Activated CD8-positive, alpha-beta memory T cell treated with anti-CD3 and anti-CD28 coated beads, Interleukin-2, amount 50 U/mL, for 24 hours (primary cell): Measurements from ENCODE around the gene ERFE.

Experiments used
- DNase-seq: peaks from one replicate; pipeline ENCODE4 v3.0.0-alpha.2; 2020; ENCODE audit errors: extremely low read depth

Gene ERFE

DNA sequence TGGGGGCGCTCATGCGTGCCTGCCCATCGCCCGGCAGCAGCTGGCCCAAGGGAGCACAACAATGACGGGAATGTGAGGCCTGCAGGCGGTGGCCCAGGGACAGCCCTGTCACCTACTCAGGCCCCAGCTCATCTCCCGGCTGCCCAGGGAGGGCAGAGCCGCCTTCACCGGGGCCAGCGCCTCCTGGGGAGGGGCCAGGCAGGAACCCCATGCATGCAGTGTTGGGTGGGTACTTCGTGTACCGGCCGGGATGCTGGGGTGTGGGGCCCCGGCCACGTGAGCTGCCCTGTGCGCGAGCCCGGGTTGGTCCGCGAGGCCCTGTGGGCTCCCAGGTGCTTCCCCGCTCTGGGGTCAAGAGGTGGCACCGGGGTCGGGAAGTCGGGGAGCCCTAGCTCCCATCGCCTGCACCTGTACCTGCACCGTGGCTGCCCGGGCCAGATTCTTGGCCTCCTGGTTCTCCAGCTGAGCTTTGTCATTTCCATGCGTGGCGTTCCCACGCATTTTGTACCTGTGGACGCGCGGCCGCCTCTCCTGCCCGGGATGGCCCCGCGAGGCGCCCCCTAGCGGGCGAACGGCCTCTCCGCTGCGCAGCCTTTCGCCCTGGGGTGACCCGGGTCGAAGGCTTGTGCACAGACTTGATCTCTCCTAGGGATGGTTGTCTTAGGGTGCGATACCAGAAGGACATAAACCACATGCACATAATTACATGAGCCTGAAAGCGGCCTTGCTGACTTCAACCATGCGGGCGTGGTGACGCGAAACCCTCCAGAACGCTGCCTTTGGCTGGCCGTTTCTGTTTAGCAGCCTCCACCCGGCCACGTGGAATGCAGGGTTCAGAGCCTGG, 19.4 kb upstream of the ERFE start:
- DNase-seq = no peak

DNA sequence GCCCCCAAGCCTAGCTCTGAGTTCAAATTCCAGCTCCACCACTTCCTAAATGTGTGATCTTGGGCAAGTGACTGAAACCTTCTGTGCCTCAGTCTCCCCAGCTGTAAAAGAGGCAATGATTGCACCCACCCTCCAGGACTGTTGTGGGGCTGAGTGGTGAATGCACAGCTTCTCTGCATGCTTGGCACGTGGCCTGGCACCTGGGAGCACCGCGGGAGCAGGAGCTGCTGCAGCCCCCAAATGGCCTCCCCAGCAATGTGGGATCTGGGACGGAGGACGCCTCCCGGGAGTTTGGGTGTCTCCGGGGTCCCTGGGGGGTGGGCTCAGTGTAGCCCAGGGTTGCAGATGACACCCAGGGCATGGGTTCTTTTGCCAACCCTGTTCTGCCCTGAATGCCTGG, 18.7 kb upstream of the ERFE start:
- no peak for DNase-seq

DNA sequence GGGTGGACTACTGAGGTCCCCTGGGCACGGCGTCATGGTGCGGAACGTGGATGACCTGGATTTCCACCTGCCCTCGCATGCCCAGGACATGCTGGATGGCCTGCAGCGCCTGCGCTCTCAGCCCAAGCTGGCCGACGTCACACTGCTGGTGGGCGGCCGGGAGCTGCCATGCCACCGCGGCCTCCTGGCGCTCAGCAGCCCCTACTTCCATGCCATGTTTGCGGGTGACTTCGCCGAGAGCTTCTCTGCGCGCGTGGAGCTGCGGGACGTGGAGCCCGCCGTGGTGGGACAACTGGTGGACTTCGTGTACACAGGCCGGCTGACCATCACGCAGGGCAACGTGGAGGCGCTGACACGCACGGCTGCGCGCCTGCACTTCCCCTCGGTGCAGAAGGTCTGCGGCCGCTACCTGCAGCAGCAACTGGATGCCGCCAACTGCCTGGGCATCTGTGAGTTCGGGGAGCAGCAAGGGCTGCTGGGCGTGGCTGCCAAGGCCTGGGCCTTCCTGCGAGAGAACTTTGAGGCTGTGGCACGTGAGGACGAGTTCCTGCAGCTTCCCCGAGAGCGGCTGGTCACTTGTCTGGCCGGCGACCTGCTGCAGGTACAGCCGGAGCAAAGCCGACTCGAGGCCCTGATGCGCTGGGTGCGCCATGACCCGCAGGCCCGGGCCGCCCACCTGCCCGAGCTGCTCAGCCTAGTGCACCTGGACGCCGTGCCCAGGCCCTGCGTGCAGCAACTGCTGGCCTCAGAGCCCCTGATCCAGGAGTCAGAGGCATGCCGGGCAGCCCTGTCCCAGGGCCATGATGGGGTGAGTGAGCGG, 17.8 kb upstream of the ERFE start:
- no peak for DNase-seq

DNA sequence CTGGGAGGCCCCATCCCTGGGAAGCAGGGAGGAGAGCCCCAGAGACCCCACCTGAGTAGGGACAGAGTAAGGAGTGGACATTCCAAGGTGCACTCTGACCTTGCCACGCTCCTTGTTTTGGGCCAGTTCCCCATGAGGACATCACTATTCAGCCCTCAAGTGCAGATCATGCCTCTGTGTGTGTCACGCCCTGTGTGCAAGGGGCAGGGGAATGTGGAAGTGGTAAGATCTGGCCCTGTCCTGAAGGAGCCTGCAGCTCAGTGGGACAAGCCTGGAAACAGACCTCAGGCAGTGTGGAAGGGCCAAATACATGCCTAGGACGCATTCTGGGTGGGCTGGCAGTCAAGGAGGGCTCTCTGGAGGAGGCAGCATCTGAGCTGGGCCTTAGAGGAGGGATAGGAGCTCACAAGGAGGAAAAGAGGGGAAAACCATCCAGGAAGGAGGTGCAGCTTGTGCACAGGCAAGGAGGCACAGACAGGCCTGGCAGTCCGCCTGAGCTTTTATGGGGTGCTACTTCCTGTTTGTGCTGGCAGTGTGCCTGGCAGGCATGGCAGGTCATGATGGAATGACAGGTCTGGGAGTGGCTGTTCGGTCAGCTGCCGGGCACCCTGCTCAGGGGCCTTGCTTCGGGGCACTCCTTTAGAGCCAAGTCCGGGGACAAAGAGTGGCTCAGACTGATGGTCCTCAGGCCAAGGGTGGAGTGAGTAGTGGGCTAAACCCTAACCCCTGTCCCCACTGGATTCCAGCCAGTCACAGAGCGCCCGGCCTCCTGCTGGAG, 17.0 kb upstream of the ERFE start:
- DNase-seq = no peak

DNA sequence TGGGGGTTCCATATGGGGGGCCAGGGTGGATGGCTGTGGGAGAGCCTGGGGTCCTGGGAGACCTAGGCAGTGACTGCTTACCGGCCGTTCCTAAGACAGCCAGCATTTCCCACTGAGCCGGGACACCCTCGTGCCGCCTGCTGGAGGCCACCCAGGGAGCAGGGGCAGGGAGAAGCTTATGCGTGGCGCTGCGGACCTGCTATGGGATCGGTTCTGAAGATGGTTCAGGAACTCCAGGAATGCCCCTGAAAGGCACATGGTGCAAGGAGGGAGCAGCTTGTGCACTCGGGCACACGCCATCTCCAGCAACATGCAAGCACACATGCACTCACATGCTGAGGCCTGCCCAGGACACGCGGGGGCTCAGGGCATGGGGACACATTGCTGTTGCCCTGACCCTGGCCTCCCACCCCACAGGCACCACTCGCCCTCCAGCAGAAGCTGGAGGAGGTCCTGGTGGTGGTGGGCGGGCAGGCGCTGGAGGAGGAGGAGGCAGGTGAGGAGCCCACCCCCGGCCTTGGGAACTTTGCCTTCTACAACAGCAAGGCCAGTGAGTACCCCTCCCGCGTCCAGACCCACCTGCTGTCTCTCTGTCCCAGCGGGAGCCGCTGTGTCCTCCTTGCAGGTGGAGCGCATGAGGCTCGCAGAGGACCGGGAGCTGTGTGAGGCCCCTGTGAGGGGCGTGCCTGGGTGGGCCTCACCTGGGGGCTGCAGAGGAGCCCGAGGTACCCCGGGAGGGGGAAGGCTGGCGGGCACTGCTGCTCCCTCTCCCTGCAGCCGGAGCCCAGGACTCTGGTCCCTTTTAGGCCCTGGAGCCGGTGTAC, 16.2 kb upstream of the ERFE start:
- DNase-seq = no peak

DNA sequence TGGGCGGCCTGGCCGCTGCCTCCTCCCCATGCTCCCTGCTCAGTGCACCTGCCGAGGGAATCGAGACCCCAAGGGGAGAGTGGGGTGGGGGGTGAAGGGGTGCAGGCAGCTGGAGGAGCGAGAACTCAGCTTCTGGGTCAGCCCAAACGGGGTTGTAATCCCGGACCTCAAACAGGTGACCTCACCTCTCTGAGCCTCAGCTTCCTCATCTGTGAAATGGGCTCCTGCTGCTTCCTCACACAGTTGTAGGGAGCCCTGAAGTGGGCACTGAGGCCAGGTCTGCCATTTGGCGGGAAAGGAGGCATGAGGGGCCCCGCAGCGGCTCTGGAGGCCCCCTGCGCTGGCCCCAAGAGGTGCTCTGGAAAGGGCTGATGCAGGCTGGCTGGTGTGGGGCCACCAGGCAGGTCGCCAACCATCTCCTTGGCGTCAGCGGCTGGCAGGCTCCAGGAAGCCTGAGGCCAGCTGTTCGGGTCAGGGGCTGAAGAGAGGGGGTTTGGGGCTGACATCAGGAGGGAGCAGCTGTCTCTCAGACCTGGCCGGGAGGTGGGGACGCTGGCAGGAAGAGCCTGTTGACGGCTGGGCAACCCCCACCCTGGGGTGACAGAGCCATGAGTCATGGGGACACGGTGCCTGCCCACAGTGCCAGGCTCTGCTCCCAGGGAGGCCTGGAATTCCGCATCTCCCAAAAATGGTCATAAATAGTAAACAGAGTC, 15.4 kb upstream of the ERFE start:
- no peak for DNase-seq

DNA sequence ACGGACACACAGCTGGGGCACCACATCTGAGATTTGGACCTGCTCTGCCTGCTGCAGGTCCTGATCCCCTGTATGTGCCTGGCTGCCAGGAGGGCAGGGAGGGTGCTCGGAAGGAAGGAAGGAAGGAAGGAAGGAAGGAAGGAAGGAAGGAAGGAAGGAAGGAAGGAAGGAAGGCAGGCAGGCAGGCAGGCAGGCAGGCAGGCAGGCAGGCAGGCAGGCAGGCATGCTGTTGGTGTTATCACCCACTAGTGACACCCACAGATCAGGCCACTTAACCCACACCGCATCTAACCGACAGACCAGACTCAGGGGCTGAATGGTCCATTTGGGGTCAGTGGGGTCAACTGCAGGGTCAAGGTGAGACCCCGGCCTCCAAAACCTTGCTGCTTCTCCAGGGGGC, 14.5 kb upstream of the ERFE start:
- DNase-seq = no peak

DNA sequence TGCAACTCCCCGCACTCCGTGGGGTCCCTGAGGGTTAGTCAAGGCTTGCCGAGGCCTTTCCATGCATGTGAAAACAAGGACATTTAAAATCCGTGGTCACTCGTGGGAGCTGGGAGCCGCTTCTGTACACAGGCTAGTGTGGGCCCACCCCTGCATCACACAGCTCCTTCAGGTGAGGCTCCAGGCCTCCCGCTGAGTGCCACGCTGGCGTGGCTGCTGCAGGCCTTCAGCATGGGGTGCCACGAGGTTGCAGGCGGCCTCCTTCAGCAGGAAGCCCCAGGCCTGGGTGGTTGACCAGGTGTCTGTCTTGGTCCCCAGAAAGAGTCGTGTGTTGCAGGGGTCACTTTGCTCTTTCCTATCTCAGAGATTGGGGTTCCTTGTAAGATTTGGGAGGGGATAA, 13.7 kb upstream of the ERFE start:
- no peak for DNase-seq

DNA sequence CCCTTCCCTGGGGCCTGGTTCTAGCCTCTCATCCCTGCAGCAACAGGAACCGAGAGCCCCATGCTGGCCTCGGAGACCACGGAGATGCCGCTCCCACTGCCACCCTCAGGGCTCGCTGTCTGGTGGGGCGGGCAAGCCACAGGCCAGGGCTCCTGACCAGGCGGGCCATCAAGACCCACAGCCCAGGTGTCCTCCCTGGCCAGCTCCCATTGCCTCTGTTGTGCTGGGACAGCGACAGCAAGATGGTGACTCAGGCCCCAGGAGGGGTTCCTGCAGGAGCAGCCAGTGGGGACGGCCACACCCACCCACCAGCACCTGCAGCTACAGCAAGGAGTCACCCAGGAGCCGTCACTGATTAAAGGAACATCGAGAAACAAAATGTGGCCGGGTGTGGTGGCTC, 12.9 kb upstream of the ERFE start:
- no peak for DNase-seq

DNA sequence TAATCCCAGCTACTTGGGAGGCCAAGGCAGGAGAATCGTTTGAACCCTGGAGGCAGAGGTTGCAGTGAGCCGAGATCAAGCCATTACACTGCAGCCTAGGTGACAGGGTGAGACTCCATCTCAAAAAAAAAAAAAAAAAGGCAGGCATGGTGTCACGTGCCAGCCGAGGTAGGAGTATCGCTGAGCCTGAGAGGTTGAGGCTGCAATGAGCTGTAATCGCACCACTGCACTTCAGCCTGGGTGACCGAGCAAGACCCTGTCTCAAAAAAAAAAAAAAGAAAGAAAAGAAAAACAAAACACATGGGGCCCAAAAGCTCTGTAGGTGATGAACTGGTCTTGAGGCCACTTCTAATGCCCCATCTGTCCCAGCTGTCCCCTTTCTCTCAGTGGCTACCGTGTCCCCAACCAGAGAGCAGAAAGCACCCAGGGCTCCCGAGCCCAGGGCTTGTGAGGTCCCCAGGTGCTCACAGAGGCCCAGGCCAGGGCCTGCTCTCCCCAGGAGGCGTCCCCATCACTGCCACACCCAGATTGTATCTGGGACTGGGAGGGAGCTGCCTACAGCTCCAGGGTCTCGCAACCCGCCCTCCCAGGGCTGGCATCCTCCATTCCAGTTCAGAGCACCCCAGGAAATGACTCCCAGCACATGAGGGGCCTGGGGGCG, 11.8 kb upstream of the ERFE start:
- DNase-seq = no peak

DNA sequence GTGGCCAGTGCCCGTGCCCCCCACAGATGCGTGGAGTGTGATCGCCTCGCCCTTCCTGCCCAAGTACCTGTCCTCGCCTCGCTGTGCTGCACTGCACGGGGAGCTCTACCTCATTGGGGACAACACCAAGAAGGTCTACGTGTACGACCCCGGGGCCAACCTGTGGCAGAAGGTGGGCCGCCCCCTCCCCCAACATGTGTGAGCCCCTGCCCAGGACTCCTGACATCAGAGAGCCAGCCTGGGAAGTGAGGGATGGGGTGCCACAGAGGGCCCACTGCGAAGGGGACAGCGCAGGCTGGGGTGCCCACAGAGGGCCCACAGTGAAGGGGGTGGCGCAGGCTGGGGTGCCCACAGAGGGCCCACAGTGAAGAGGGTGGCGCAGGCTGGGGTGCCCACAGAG, 9.8 kb upstream of the ERFE start:
- DNase-seq = no peak

DNA sequence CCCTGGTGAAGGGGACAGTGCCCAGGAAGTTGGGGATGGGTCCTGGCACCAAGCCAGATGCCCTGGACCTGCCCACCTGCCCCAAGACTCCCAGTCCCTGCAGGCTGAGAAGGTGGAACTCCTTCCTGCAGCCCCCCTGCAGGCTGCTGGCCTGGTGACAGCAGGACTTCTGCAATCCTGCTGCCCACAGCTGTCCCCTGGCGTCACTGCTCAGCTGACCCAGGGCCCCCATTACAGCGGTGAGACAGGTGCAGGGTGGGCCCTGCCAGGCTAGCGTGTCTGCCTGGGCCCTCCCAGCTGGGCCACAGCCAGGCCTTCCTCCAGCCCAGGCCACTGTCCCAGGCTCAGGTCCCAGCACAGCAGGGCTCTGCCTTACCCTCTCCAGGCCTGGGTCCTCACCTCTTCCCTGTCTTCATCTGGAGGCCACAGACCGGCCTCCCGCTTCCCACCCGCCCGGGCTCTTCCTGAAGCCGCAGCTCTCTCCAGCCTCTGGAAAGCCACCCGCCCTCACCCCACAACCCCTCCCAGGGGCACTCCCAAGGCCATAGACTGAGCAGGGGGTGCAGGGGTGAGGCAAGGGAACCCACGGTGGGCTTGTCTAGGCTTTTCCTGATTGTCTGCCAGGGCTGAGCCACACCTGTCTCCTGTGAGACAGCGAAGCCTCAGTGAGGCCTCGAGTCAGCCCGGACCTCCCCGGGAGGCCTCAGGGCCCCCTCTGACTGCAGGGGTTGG, 8.8 kb upstream of the ERFE start:
- no peak for DNase-seq

DNA sequence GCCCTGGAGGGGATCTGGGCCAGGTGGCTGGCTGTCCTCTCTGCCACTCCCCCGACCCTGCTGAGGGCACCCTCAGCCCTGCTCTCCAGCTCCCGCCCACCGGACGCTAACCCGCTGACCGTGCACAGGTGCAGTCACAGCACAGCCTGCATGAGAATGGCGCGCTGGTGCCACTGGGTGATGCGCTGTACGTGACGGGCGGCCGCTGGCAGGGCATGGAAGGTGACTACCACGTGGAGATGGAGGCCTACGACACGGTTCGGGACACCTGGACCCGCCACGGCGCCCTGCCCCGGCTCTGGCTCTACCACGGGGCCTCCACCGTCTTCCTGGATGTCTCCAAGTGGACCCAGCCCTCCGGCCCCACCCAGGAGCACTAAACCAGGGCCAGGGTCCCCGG, 8.1 kb upstream of the ERFE start:
- DNase-seq = no peak

DNA sequence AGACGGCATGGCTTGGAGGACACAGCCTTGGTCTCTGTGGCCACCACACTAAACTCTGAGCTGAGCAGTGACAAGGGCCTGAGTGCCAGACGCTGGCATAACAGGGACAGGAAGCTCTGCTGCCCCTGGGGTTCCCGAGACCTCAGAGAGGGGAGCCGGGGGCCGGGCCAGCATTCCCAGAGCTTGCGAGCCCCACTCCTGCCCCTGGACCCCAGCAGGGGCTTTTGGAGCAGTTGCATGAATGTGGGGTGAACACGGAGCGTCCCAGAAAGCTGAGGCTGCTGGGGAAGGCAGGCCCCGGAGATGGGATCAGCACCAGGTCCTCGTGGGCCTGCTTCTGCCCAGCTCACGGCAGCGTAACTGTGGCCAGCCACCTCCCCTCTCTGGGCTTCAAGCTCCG, 7.6 kb upstream of the ERFE start:
- DNase-seq = no peak

DNA sequence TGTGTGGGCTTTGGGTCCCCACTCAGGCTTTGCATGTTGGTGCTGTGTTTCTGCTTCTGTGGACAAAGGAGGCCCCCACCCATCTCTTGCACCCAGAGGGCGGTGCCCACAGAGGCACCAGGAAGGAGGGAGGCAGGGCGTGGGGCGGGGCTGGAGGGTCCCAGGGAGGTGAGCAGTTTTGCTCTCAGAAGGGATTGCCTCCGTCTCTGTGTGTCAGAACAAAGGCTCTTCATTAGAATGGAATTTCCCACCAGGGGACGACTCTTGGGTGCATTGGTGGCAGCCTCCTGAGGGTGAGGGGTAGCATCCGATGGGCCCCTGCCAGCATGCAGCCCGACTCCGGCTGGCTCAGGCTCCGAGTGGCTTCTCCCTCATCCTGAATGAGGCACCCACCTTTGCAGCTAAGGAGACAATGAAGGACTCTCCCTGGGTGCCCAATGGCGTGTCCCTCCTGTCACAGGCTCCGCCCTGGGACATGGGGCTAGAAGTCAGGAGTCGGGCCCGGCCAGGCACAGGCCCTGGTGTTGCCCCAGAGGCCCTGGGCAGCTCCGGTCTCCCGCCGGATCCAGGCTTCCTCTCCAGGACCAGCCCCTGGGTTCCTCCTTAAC, 7.0 kb upstream of the ERFE start:
- no peak for DNase-seq

DNA sequence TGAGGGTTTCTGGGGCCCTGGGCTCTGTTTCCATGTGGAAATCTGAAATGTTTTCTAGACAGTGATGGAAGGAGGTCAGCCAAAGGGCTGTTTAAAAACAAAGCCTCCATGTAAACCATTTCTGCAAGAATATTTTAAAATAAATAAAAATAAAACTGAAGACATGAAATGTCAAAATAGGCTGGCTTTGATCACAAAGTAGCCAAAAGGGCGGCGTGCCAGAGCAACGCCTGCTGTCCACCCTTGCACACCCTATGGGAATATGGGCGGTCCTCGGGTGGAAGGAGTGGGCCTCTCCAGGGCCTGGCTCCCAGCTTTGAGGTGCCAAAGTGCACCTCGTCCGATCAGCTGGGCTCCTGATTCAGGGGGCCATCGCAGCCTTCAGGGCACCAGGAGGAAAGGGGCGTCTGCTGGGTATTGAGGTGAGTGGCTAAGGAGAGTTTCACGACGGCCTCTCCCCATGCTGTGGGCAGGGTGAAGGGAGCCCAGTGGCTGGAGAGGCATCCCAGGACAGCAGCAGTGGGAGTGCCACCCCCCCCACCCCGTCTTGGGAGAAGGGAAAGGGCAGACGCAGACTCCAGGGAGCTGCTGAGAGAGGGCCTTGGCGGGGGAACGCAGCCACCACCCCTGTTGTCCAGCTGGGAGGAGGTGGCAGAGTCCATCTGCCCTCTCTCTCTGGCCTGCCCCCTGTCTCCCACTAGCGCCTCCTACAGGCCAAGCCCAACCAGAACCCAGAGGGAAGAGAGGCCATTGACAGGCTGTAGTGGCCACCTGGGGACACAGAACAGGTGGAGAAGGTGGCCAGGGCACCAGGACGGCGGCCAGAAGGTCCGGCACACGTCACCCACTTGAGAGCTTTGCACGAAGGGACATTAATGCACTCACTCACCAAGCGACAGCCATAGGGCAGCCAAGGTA, 5.7 kb upstream of the ERFE start:
- DNase-seq = no peak

DNA sequence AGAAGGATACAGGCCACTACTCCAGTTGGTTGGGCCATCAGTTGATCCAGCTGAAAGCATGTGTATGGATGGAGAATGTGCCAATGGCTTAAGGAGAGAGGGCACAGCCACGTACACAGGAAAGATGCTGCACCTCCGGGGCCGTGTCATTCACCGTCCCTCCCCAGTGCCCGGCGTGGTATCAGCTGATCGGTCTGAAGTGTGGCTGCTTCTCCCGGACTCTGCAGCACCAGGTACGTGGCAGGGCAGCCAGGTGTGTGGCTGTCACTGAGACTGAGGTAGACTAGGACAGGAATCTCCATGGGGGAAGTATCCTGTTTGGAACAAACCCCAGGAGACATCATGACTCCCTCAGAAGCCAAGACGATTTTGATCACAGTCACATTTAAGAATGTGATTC, 4.2 kb upstream of the ERFE start:
- no peak for DNase-seq

DNA sequence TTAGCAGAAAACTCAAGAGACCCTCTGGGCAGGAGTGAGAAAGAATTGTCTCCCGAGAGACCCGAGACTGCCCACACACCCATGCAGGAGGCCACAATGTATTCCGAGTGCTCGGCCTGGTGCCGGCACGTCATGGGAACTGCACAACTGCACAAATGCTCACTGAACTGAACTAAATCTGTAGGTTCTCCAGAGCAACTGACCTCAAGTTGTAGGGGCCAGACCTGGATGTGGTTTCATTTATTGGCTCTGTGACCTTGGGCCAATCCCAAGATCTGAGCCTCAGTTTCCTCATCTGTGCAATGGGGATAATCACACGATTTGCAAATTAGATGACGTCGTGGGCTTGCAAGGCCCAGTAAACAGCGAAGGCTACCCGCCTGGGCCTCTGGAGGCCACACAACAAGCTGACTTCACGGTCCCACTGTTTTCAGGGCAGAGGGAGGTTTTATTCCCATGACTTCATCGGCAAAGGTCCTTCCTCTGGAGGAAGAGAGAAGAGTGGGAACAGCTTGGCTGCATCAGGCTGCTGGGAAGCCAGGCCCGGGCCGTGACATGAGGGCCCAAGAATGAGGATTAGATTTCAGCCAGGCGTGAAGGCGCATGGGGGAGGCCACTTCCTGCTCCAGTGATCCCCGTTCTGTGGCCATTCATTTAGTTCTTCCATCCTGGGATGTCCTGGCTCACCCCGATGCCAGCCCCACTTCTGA, 3.6 kb upstream of the ERFE start:
- DNase-seq = no peak
